Measurements from ENCODE around the gene DLX5. TPM values are rescaled to one million over a fixed set of nuclear protein-coding genes. Genes with fewer than 3 reads are reported as not detected.

DLX5 gene
- total RNA-seq, 1 experiment from 2014 or later: not detected

- Histone ChIP-seq H3K9me3 (ENCODE audit: control insufficient read depth, insufficient read depth, low read depth, low read length) (no peaks in the 10 kb centered on the region), H3K27me3 (ENCODE audit: control insufficient read depth, insufficient read depth, low read length) (no peaks in the 10 kb centered on the region; the same call in none of the 2 replicates), H3K4me1 (ENCODE audit: control insufficient read depth, insufficient read depth, low read length) (no peaks in the 10 kb centered on the region), H3K4me3 (ENCODE audit: low read depth in 2 of 2, low read length in 2 of 2) (no peak overlapping the region), H3K36me3 (ENCODE audit: control insufficient read depth, insufficient read depth, low read length) (no peaks in the 10 kb centered on the region), H3K27ac (ENCODE audit: low read length) (no peak overlapping the region)
- ATAC-seq: no peak
- BruUV-seq (replicated peaks): no TSS peak
- TF ChIP-seq SIN3A (IDR thresholded peaks at IDR 0.05; ENCODE audit: borderline replicate concordance, insufficient read depth, low read depth, low read length): no peak
- no peak for TF ChIP-seq CTCF (IDR thresholded peaks at IDR 0.05)
- no peak for TF ChIP-seq TCF7L2 (IDR thresholded peaks at IDR 0.05; ENCODE audit: low read depth, low read length)
- TF ChIP-seq POLR2AphosphoS5 (IDR thresholded peaks at IDR 0.05; ENCODE audit: low read depth, low read length): no peak
- TF ChIP-seq REST (IDR thresholded peaks at IDR 0.05; ENCODE audit: insufficient read depth in 1 of 2, low read depth in 2 of 2, low read length in 1 of 2): no peak
- no peak for DNase-seq (ENCODE audit: low read depth, low spot score)
- intact Hi-C loops (cut with micrococcal nuclease; ENCODE audit: unreplicated experiment): loop anchor here (2.0 to 10.0 kb wide), 3 partner anchors 321 to 1109 kb away; partner anchors contain the start of gene SEM1
- in situ Hi-C loops (cut with HindIII; ENCODE audit: low pct_unique_long_range_greater_than_20kb, low sequenced_read_pairs): no loop called here
- ChIA-PET CTCF (no interaction called here), POLR2A (no interaction called here)
Measured at GRCh38 chr7:97025983-97026714, 1.5 kb upstream of the DLX5 start.

GRCh38 chr7:97025130-97025499, 484 bp upstream of the DLX5 start:
- Histone ChIP-seq H3K27me3 (ENCODE audit: control insufficient read depth, insufficient read depth, low read length) (no peaks in the 10 kb centered on the region; the same call in none of the 2 replicates), H3K9me3 (ENCODE audit: control insufficient read depth, insufficient read depth, low read depth, low read length) (no peaks in the 10 kb centered on the region), H3K36me3 (ENCODE audit: control insufficient read depth, insufficient read depth, low read length) (no peaks in the 10 kb centered on the region), H3K4me3 (ENCODE audit: low read depth in 2 of 2, low read length in 2 of 2) (no peak overlapping the region; a peak in 1 of 4 replicates), H3K27ac (ENCODE audit: low read length) (no peak overlapping the region), H3K4me1 (ENCODE audit: control insufficient read depth, insufficient read depth, low read length) (no peaks in the 10 kb centered on the region)
- DNase-seq (ENCODE audit: low read depth, low spot score) (no peak), ATAC-seq (no peak)
- TF ChIP-seq CTCF (IDR thresholded peaks at IDR 0.05) (no peak), SIN3A (IDR thresholded peaks at IDR 0.05; ENCODE audit: borderline replicate concordance, insufficient read depth, low read depth, low read length) (no peak), REST (IDR thresholded peaks at IDR 0.05; ENCODE audit: insufficient read depth in 1 of 2, low read depth in 2 of 2, low read length in 1 of 2) (no peak), POLR2AphosphoS5 (IDR thresholded peaks at IDR 0.05; ENCODE audit: low read depth, low read length) (no peak)
- intact Hi-C loops (cut with micrococcal nuclease; ENCODE audit: unreplicated experiment): loop anchor here (10.0 kb wide), 1 partner anchor 320 kb away; the partner anchor contains the start of gene SEM1
- BruUV-seq (replicated peaks): no TSS peak
- CTCF ChIA-PET: no interaction called here
- POLR2A ChIA-PET: no interaction called here
- in situ Hi-C loops (cut with HindIII; ENCODE audit: low pct_unique_long_range_greater_than_20kb, low sequenced_read_pairs): no loop called here

Measured in Panc1 (cell line).